Measurements from ENCODE around the gene TAF1B. TPM values are rescaled to one million over a fixed set of nuclear protein-coding genes. Genes with fewer than 3 reads are reported as not detected.

TAF1B gene
- total and polyA plus RNA-seq, 2 donors from 2014 or later, result 8.8 to 27.7 TPM

DNA sequence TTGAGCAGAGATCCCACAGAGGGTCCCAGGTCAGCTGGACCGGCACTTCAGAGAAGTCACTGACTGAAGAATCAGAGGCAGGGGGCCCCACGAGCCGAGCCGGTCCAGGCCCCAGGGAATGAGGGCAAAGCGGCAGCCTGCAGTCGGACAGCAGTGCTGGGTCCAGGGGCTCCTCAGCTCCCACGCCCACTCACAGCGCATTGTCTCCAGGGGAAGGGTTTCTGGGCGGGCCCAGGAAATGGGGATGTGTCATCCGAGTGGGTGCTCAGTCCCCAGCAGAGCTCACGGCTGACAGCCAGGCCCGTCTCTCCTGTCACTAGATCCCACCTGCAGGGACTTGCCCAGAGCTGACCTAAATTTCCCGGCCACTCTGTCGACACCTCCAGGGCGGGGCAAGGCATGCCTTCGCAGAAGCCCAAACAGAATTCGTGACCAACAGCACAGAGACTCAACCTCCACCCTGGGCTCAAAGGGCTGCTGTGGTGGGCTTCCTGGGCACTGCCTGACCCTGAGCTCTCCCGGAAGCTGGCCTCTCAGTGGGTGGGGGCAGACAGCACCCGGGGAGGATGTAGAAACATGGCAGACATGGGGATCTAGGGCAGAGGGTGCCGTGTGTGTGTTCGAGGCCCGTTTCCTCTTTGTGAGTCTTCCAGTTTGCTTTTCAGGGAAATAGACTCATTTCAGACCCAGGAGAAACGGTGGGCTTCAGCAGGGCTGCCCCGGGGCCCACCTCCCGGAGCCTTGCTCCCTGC is 42.1 kb upstream of the TAF1B start:
- Histone ChIP-seq H3K27me3 (ENCODE audit: control insufficient read depth, insufficient read depth, low read length) (no peaks in the 10 kb centered on the region), H3K36me3 (ENCODE audit: control insufficient read depth in 2 of 3, insufficient read depth in 3 of 3, low read length in 3 of 3) (no peaks in the 10 kb centered on the region), H3K4me3 (ENCODE audit: low read length in 3 of 3) (no peak overlapping the region), H3K9me3 (ENCODE audit: control insufficient read depth in 2 of 3, insufficient read depth in 1 of 3, low read length in 3 of 3) (no peaks in the 10 kb centered on the region), H3K9ac (ENCODE audit: low read length in 3 of 3) (no peak overlapping the region), H3K4me1 (ENCODE audit: control insufficient read depth in 2 of 3, insufficient read depth in 2 of 3, low read depth in 1 of 3, low read length in 3 of 3) (peaks cover 0 to 10% (median 5%) of the 10 kb centered on the region in 3 donors), H3K27ac (ENCODE audit: low read depth in 2 of 2, low read length in 2 of 2) (no peak overlapping the region)
- intact Hi-C loops (cut with DNase I), result no loop called here
- TF ChIP-seq, protein P1, sequence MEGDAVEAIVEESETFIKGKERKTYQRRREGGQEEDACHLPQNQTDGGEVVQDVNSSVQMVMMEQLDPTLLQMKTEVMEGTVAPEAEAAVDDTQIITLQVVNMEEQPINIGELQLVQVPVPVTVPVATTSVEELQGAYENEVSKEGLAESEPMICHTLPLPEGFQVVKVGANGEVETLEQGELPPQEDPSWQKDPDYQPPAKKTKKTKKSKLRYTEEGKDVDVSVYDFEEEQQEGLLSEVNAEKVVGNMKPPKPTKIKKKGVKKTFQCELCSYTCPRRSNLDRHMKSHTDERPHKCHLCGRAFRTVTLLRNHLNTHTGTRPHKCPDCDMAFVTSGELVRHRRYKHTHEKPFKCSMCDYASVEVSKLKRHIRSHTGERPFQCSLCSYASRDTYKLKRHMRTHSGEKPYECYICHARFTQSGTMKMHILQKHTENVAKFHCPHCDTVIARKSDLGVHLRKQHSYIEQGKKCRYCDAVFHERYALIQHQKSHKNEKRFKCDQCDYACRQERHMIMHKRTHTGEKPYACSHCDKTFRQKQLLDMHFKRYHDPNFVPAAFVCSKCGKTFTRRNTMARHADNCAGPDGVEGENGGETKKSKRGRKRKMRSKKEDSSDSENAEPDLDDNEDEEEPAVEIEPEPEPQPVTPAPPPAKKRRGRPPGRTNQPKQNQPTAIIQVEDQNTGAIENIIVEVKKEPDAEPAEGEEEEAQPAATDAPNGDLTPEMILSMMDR (IDR thresholded peaks at IDR 0.05; ENCODE audit: borderline replicate concordance, extremely low read depth, insufficient read depth), result no peak
- no peak for FAIRE-seq
- peak in 1 of 5 donors; percentile 71 for DNase-seq

DNA sequence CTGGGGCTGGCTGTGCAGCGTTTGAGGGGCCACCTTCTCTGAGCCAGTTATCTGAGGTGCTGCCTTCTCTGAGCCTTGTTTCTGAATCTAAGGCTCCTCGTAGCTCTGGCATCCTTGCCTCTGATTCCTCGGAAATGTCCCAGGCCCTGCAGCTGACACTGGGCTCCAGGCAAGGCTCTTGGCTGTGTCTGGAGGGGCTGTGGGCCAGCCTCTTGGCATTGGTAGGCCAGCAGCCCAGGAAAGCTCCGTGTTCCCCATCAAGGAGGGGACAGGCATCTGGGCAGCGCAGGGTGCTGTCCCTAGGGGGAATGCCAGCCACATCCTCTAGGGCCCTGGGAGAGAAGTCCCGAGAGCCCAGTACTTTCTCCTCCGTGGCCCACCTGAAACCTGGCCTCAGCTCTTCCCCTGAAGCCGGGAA is 40.7 kb upstream of the TAF1B start:
- Histone ChIP-seq H3K27me3 (ENCODE audit: control insufficient read depth, insufficient read depth, low read length) (no peaks in the 10 kb centered on the region), H3K4me3 (ENCODE audit: low read length in 3 of 3) (no peak overlapping the region), H3K9ac (ENCODE audit: low read length in 3 of 3) (no peak overlapping the region), H3K9me3 (ENCODE audit: control insufficient read depth in 2 of 3, insufficient read depth in 1 of 3, low read length in 3 of 3) (no peaks in the 10 kb centered on the region), H3K4me1 (ENCODE audit: control insufficient read depth in 2 of 3, insufficient read depth in 2 of 3, low read depth in 1 of 3, low read length in 3 of 3) (peaks cover 0 to 8% (median 5%) of the 10 kb centered on the region in 3 donors), H3K36me3 (ENCODE audit: control insufficient read depth in 2 of 3, insufficient read depth in 3 of 3, low read length in 3 of 3) (no peaks in the 10 kb centered on the region), H3K27ac (ENCODE audit: low read depth in 2 of 2, low read length in 2 of 2) (no peak overlapping the region)
- DNase-seq (peak in 2 of 5 donors; percentile 19 to 61), FAIRE-seq (no peak)
- intact Hi-C loops (cut with DNase I), result no loop called here
- TF ChIP-seq, protein P1 (IDR thresholded peaks at IDR 0.05; ENCODE audit: borderline replicate concordance, extremely low read depth, insufficient read depth), result no peak

DNA sequence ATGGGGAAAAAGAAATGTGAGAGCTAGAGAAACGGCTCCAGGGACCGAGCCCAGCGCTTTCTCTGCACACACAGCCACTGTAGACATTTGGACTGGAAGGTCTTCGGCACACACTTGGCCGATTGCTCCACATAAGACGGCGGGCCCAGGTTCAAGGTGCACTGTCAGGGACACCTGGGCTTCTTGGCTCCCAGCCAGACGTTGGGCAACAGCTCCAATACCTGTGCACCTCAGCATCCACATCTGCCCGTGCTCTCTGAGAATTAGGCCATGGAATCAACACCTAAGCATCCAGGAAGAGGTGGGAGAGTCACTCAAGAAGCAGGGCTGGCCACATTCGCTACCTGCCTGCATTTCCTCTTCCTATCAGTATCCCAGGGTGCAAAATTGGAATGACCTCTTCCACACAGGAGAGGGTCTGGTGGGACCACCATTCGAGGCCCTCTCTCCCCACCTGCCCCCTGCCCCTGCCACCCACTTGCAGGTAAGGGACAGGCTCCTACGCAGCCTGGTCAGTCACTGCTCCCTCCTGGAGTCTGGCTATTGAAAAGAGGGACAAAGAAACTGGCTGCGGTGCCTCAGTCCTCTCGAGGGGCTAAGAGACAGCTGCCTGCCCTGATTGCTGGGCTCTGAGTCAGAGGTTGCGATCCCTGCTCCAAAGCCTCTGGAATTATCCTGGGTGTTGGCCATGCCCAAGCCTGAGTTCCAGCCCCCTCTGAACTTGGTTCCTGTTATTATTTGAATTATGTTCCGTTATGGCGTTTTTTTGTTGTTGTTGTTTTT is 40.1 kb upstream of the TAF1B start:
- Histone ChIP-seq H3K36me3 (ENCODE audit: control insufficient read depth in 2 of 3, insufficient read depth in 3 of 3, low read length in 3 of 3) (no peaks in the 10 kb centered on the region), H3K9me3 (ENCODE audit: control insufficient read depth in 2 of 3, insufficient read depth in 1 of 3, low read length in 3 of 3) (no peaks in the 10 kb centered on the region), H3K4me1 (ENCODE audit: control insufficient read depth in 2 of 3, insufficient read depth in 2 of 3, low read depth in 1 of 3, low read length in 3 of 3) (peaks cover 0 to 6% (median 0%) of the 10 kb centered on the region in 3 donors), H3K4me3 (ENCODE audit: low read length in 3 of 3) (no peak overlapping the region), H3K27ac (ENCODE audit: low read depth in 2 of 2, low read length in 2 of 2) (no peak overlapping the region), H3K9ac (ENCODE audit: low read length in 3 of 3) (no peak overlapping the region), H3K27me3 (ENCODE audit: control insufficient read depth, insufficient read depth, low read length) (no peaks in the 10 kb centered on the region)
- FAIRE-seq (no peak), DNase-seq (peak in 3 of 5 donors; percentile 8 to 67 (median 30))
- intact Hi-C loops (cut with DNase I), result no loop called here
- TF ChIP-seq, protein P1 (IDR thresholded peaks at IDR 0.05; ENCODE audit: borderline replicate concordance, extremely low read depth, insufficient read depth), result no peak

Data from kidney (tissue), 14 donors.